Thyroid gland (tissue), 4 donors: Measurements from ENCODE around the gene EXOC4. TPM values are rescaled to one million over a fixed set of nuclear protein-coding genes. Genes with fewer than 3 reads are reported as not detected.

Experiments used
- DNase-seq, 2 donors: peaks; one replicate each; pipeline ENCODE4 v3.0.0-alpha.2; 2019
- H3K27ac ChIP-seq, 3 donors: fragments of 200-600 bp; sonication (generic); 1 replicate in 2 of 3; 2 replicates in 1 of 3; pipeline ENCODE4 v1.5.1; 2016 to 2019; ENCODE audit warnings: mild to moderate bottlenecking in 1 of 3, moderate library complexity in 1 of 3
- H3K27me3 ChIP-seq: fragments of 200-600 bp; sonication (generic); one replicate; pipeline ENCODE4 v1.5.1; 2019
- H3K36me3 ChIP-seq, 2 donors: fragments of 200-600 bp; sonication (generic); one replicate each; pipeline ENCODE4 v1.5.1; 2016 to 2019
- H3K4me1 ChIP-seq, 2 donors: fragments of 200-600 bp; sonication (generic); one replicate each; pipeline ENCODE4 v1.5.1; 2017 to 2019
- H3K4me3 ChIP-seq, 3 donors: fragments of 200-600 bp; sonication (generic); replicated peaks in 1 of 3; 1 replicate in 2 of 3; 2 replicates in 1 of 3; pipeline ENCODE4 v1.5.1; 2016; ENCODE audit warnings: mild to moderate bottlenecking in 1 of 3
- H3K9me3 ChIP-seq: fragments of 200-600 bp; sonication (generic); one replicate; pipeline ENCODE4 v1.5.1; 2017
- POLR2A ChIP-seq, 2 donors: fragments of 450-650 bp; IDR thresholded peaks; one replicate each; pipeline ENCODE4 v1.6.1; 2017; ENCODE audit warnings: antibody characterized with exemption in 2 of 2, mild to moderate bottlenecking in 2 of 2, moderate library complexity in 1 of 2
- WGBS, 2 donors: methylation state at CpG; one replicate each; pipeline ENCODE4 v1.1.5; 2017; 5-methylcytosine and 5-hydroxymethylcytosine counted together
- intact Hi-C: fragments of 100-400 bp; cut with DNase I; formaldehyde crosslinking; loops from one replicate; pipeline ENCODE4 v1.15.1; 2023
- total RNA-seq, 4 donors: library from RNA; depleted of rRNA; stranded (reverse); fragments of >200 nt; gene quantifications; one replicate each; pipeline ENCODE4 v1.2.3, GENCODE V29; 2016
- TF ChIP-seq, protein P1 (sequence below), 6 experiments: fragments of 200-600 bp in 3 of 6; fragments of 450-650 bp in 3 of 6; sonication (generic) in 3 of 6; IDR thresholded peaks; one replicate each; pipeline ENCODE4 v1.5.1; 2016 to 2019; ENCODE audit warnings: antibody characterized with exemption in 6 of 6, mild to moderate bottlenecking in 2 of 6, inconsistent platforms in 1 of 6, moderate library complexity in 1 of 6

The EXOC4 gene
- total RNA-seq, 4 donors from 2014 or later, result 74.0 to 116 (median 107) TPM

DNA sequence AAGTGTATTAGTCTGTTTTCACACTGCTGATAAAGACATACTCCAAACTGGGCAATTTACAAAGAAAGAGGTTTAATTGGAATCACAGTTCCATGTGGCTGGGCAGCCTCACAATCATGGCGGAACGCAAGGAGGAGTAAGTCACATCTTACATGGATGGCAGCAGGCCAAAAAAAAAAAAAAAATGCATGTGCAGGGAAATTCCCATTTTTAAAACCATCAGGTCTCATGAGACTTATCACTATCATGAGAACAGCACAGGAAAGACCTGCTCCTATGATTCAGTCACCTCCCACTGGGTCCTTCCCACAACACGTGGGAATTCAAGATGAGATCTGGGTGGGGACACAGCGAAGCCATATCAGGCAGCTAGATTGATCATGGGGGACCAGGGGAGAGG, 136.8 kb downstream of the EXOC4 start:
- DNase-seq, result no peak
- no peak overlapping the region for H3K4me3 ChIP-seq

DNA sequence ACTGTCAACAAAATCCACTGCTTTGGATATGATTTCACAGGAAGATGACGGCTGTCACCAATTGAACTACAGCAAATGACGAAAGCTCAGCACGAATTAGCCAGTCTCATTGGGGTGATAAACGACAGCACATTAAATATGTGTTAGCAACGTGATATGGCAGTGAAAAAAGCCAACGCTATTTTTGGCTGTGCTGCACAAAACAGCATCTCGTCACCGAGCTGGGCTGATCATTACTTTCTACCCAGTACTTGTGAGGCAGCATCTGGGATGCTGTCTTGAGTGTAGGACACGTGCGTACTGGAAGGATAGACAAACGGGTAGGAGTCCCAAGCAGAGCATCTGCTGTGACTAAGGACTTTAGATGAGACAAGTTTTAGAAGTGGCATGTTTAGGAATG, 138.3 kb downstream of the EXOC4 start:
- DNase-seq, result no peak
- no peak for TF ChIP-seq POLR2A (IDR thresholded peaks at IDR 0.05)
- TF ChIP-seq, protein P1, sequence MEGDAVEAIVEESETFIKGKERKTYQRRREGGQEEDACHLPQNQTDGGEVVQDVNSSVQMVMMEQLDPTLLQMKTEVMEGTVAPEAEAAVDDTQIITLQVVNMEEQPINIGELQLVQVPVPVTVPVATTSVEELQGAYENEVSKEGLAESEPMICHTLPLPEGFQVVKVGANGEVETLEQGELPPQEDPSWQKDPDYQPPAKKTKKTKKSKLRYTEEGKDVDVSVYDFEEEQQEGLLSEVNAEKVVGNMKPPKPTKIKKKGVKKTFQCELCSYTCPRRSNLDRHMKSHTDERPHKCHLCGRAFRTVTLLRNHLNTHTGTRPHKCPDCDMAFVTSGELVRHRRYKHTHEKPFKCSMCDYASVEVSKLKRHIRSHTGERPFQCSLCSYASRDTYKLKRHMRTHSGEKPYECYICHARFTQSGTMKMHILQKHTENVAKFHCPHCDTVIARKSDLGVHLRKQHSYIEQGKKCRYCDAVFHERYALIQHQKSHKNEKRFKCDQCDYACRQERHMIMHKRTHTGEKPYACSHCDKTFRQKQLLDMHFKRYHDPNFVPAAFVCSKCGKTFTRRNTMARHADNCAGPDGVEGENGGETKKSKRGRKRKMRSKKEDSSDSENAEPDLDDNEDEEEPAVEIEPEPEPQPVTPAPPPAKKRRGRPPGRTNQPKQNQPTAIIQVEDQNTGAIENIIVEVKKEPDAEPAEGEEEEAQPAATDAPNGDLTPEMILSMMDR (IDR thresholded peaks at IDR 0.05), result no peak
- Histone ChIP-seq H3K36me3 (no peaks in the 10 kb centered on the region), H3K4me3 (no peak overlapping the region), H3K4me1 (peaks cover 0 to 5% of the 10 kb centered on the region in 2 donors), H3K27me3 (no peaks in the 10 kb centered on the region), H3K27ac (no peak overlapping the region), H3K9me3 (no peaks in the 10 kb centered on the region)
- intact Hi-C loops, result no loop called here
- WGBS, 2 donors, result 91 to 93% methylated on average over 11 of the region's 11 CpGs

More for the DNA sequence above, 136.8 kb downstream of the EXOC4 start:
- Histone ChIP-seq H3K4me1 (peaks cover 0 to 9% of the 10 kb centered on the region in 2 donors), H3K27ac (no peak overlapping the region), H3K9me3 (no peaks in the 10 kb centered on the region), H3K27me3 (no peaks in the 10 kb centered on the region), H3K36me3 (no peaks in the 10 kb centered on the region)
- WGBS, 2 donors, result 91 to 95% methylated on average over 4 of the region's 4 CpGs
- intact Hi-C loops, result no loop called here
- no peak for TF ChIP-seq POLR2A (IDR thresholded peaks at IDR 0.05)
- TF ChIP-seq, protein P1 (IDR thresholded peaks at IDR 0.05), result no peak

DNA sequence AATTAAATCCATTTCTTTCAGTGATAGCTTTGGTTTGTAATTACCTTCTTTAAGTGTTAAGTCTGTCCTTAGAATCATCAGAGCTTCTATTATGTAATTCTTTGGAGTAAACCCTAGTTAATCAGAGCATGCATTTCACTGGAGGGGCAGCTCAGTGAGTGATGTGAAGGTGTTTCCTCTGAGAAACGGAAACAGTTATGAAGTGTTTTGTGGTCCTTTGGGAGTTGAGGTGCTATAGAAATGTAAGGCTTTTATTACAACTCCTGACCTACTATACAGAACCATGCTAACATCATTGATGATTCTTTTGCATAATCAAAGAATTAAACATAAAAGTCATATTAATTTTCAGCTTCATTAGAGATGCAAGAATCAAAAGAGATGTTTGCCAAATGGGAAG, 141.5 kb downstream of the EXOC4 start:
- Histone ChIP-seq H3K4me3 (no peak overlapping the region), H3K36me3 (no peaks in the 10 kb centered on the region), H3K9me3 (no peaks in the 10 kb centered on the region), H3K4me1 (no peaks in the 10 kb centered on the region), H3K27ac (no peak overlapping the region), H3K27me3 (no peaks in the 10 kb centered on the region)
- no peak for TF ChIP-seq POLR2A (IDR thresholded peaks at IDR 0.05)
- TF ChIP-seq, protein P1 (IDR thresholded peaks at IDR 0.05), result no peak
- no peak for DNase-seq
- intact Hi-C loops, result no loop called here
- 79% methylated on average over 1 of the region's 1 CpG for WGBS, 2 donors

GRCh38 chr7:133395551-133395950, 142.7 kb downstream of the EXOC4 start:
- H3K27me3 ChIP-seq, result no peaks in the 10 kb centered on the region
- H3K4me3 ChIP-seq, result no peak overlapping the region
- TF ChIP-seq, protein P1 (IDR thresholded peaks at IDR 0.05), result no peak
- no peak for TF ChIP-seq POLR2A (IDR thresholded peaks at IDR 0.05)
- intact Hi-C loops, result no loop called here
- no peaks in the 10 kb centered on the region for H3K36me3 ChIP-seq
- H3K9me3 ChIP-seq, result no peaks in the 10 kb centered on the region
- whole genome bisulfite sequencing, 2 donors, result 91 to 95% methylated on average over 1 of the region's 1 CpG
- H3K27ac ChIP-seq, result no peak overlapping the region
- no peaks in the 10 kb centered on the region for H3K4me1 ChIP-seq
- DNase-seq, result no peak

DNA sequence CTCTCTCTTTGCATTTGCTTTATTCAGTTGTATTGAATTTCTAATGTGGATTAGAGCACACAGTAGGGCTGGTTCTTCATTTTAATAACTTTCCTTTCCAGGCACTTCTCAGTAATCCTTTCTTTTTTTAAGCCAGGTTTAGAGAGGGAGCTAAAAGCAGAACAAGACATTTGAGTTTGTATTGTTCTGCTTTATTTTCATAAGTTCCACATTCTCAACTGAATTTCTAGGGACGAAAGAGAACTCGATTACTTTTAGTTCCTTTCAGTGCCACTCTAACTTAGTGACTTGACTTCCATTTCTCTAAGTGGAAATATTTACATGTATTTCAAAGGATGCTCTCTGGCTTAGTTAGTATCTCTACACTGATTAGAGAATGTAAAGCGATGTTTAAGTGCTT, 145.6 kb downstream of the EXOC4 start:
- H3K27ac ChIP-seq, result no peak overlapping the region
- no peaks in the 10 kb centered on the region for H3K9me3 ChIP-seq
- peaks cover 0 to 5% of the 10 kb centered on the region in 2 donors for H3K4me1 ChIP-seq
- H3K27me3 ChIP-seq, result no peaks in the 10 kb centered on the region
- TF ChIP-seq POLR2A (IDR thresholded peaks at IDR 0.05), result no peak
- TF ChIP-seq, protein P1 (IDR thresholded peaks at IDR 0.05), result no peak
- WGBS, 2 donors, result 73 to 75% methylated on average over 3 of the region's 3 CpGs
- H3K4me3 ChIP-seq, result no peak overlapping the region
- intact Hi-C loops, result no loop called here
- no peaks in the 10 kb centered on the region for H3K36me3 ChIP-seq
- DNase-seq, result no peak
